HepG2 (cell line): ENCODE data around the gene RHOG. TPM values are rescaled to one million over a fixed set of nuclear protein-coding genes. Genes with fewer than 3 reads are reported as not detected.

ENCODE experiments used
- ATAC-seq: fragments of 200-7000 bp; cut with Tn5 transposase; 3 replicates; pipeline ENCODE4 v1.9.1; 2020; ENCODE audit warnings: mild to moderate bottlenecking, moderate library complexity
- BruUV-seq: library from RNA; stranded (reverse); fragments of 400-500 nt; replicated peaks from 2 replicates; lab custom pipeline; 2021; lab: Mats Ljungman, UMichigan
- CTCF ChIA-PET: fragments of 300-600 bp; formaldehyde crosslinking; extraction: SDS; loops from one replicate; lab custom pipeline; 2021; ENCODE audit warnings: low total read pairs, inconsistent platforms, low intra/inter-chr PET ratio; lab: Yijun Ruan, JAX
- POLR2A ChIA-PET: fragments of 350-600 bp; sonication (Branson Sonifier 250); formaldehyde crosslinking; loops from one replicate; lab custom pipeline; 2020; ENCODE audit warnings: antibody characterized with exemption, inconsistent platforms; lab: Yijun Ruan, JAX
- DNase-seq: peaks from one replicate; pipeline ENCODE4 v3.0.0-alpha.2; 2015; ENCODE audit warnings: low spot score
- FAIRE-seq: peaks from 3 replicates; lab custom pipeline; 2011; peaks lifted over from hg19 to GRCh38; lab: Jason Lieb, UNC
- H2AFZ ChIP-seq: one replicate; pipeline ENCODE4 v1.6.1; 2011; ENCODE audit warnings: low read length, inconsistent platforms
- H3K27ac ChIP-seq: fragments of 300-600 bp; 3 replicates; pipeline ENCODE4 v1.8.0; 2011; ENCODE audit warnings: mixed run types, mild to moderate bottlenecking, mixed read lengths, low read length, inconsistent platforms; ENCODE audit not compliant: insufficient read depth; ENCODE audit errors: extremely low read length
- H3K27me3 ChIP-seq, 2 experiments: fragments of 200-600 bp in 1 of 2; 2 replicates in 1 of 2; 3 replicates in 1 of 2; pipeline versions ENCODE4 v1.6.0 to v1.8.0; 2011; ENCODE audit warnings: low read length in 2 of 2, mild to moderate bottlenecking in 2 of 2, moderate library complexity in 2 of 2, inconsistent platforms in 1 of 2; ENCODE audit not compliant: insufficient read depth in 2 of 2, control insufficient read depth in 1 of 2
- H3K36me3 ChIP-seq, 2 experiments: fragments of 200-600 bp in 1 of 2; replicated peaks in 1 of 2; 2 replicates in 1 of 2; 3 replicates in 1 of 2; pipeline versions ENCODE4 v1.5.1 to v1.8.0; 2011; ENCODE audit warnings: low read length in 2 of 2, inconsistent platforms in 1 of 2; ENCODE audit not compliant: insufficient read depth in 2 of 2, control insufficient read depth in 1 of 2
- H3K4me1 ChIP-seq: 2 replicates; pipeline ENCODE4 v1.5.1; 2012; ENCODE audit warnings: low read length, inconsistent platforms; ENCODE audit not compliant: insufficient read depth
- H3K4me2 ChIP-seq: 2 replicates; pipeline ENCODE4 v1.6.0; 2011; ENCODE audit warnings: low read depth, low read length, inconsistent platforms
- H3K4me3 ChIP-seq, 3 experiments: fragments of 200-600 bp in 1 of 3; sonication (generic), shearing (Covaris generic) in 1 of 3; replicated peaks in 1 of 3; 2 replicates each; pipeline ENCODE4 v1.5.1; 2011 to 2016; ENCODE audit warnings: low read length in 3 of 3, inconsistent platforms in 2 of 3, low read depth in 2 of 3, mild to moderate bottlenecking in 2 of 3, control low read depth in 1 of 3, mixed read lengths in 1 of 3; ENCODE audit not compliant: insufficient read depth in 1 of 3
- H3K79me2 ChIP-seq: one replicate; pipeline ENCODE4 v1.6.1; 2011; ENCODE audit warnings: low read length, inconsistent platforms; ENCODE audit not compliant: insufficient read depth
- H3K9ac ChIP-seq: 2 replicates; pipeline ENCODE4 v1.6.0; 2011; ENCODE audit warnings: mild to moderate bottlenecking, low read depth, low read length, inconsistent platforms; ENCODE audit not compliant: insufficient read depth
- H3K9me3 ChIP-seq: 2 replicates; pipeline ENCODE4 v1.5.1; 2012; ENCODE audit warnings: mild to moderate bottlenecking, low read length
- H4K20me1 ChIP-seq: 2 replicates; pipeline ENCODE4 v1.6.0; 2011; ENCODE audit warnings: inconsistent platforms, mild to moderate bottlenecking, low read length, moderate library complexity; ENCODE audit not compliant: insufficient read depth
- ATF2 ChIP-seq: sonication (generic); formaldehyde crosslinking; IDR thresholded peaks from 2 replicates; pipeline ENCODE4 v1.4.0; 2020; ENCODE audit warnings: missing genetic modification reagents
- HBP1 ChIP-seq: IDR thresholded peaks from 2 replicates; pipeline ENCODE4 v1.6.1; 2016; ENCODE audit warnings: low read depth, control low read depth
- HMGXB3 ChIP-seq: sonication (generic); formaldehyde crosslinking; IDR thresholded peaks from 2 replicates; pipeline ENCODE4 v1.4.0; 2020; ENCODE audit warnings: missing genetic modification reagents, borderline replicate concordance
- MLXIP ChIP-seq: sonication (generic); formaldehyde crosslinking; IDR thresholded peaks from 2 replicates; pipeline ENCODE4 v1.9.0; 2021; ENCODE audit warnings: missing genetic modification reagents, borderline replicate concordance
- MXD1 ChIP-seq: sonication (generic); formaldehyde crosslinking; IDR thresholded peaks from 2 replicates; pipeline ENCODE4 v1.4.0; 2020; ENCODE audit warnings: mild to moderate bottlenecking, missing genetic modification reagents
- SOX13 ChIP-seq, 3 experiments: fragments of 450-650 bp in 1 of 3; sonication (generic) in 1 of 3; formaldehyde crosslinking in 1 of 3; IDR thresholded peaks in 2 of 3; conservative IDR thresholded peaks in 1 of 3; 2 replicates each; pipeline versions ENCODE4 v1.5.0 to v1.6.1; 2016 to 2020; ENCODE audit warnings: antibody characterized with exemption in 1 of 3, mild to moderate bottlenecking in 1 of 3, missing compliant biosample characterization in 1 of 3, missing genetic modification reagents in 1 of 3, moderate library complexity in 1 of 3
- ZBTB3 ChIP-seq: sonication (generic); formaldehyde crosslinking; IDR thresholded peaks from 2 replicates; pipeline ENCODE4 v1.4.0; 2020; ENCODE audit warnings: low read depth, mild to moderate bottlenecking, moderate library complexity, missing genetic modification reagents, borderline replicate concordance
- ZNF343 ChIP-seq: sonication (generic); formaldehyde crosslinking; IDR thresholded peaks from 2 replicates; pipeline ENCODE4 v1.4.0; 2020; ENCODE audit warnings: mild to moderate bottlenecking, missing genetic modification reagents
- ZNF570 ChIP-seq: sonication (generic); formaldehyde crosslinking; IDR thresholded peaks from 2 replicates; pipeline ENCODE4 v1.4.0; 2020; ENCODE audit warnings: mild to moderate bottlenecking, missing genetic modification reagents, borderline replicate concordance
- WGBS: methylation state at CpG from one replicate; pipeline ENCODE4 v1.1.6; 2017; ENCODE audit warnings: low lambda C conversion rate; 5-methylcytosine and 5-hydroxymethylcytosine counted together
- in situ Hi-C: cut with HindIII; loops from 2 replicates; pipeline ENCODE4 v1.10.0; 2017; ENCODE audit warnings: low pct_unique_long_range_greater_than_20kb; ENCODE audit not compliant: extremely low pct_ligation_motif_present
- intact Hi-C: fragments of 100-400 bp; cut with micrococcal nuclease; formaldehyde crosslinking; loops from one replicate; pipeline ENCODE4 v1.10.0; 2022; ENCODE audit not compliant: unreplicated experiment
- polyA plus RNA-seq, 8 experiments: library from polyadenylated mRNA; depleted of rRNA in 3 of 8; stranded (reverse) in 7 of 8; unstranded in 1 of 8; fragments of >200 nt; fragmentation: Illumina TruSeq in 4 of 8; extraction: Trizol in 4 of 8; gene quantifications; 2 replicates each; pipeline versions ENCODE4 v1.2.1 to v1.2.3, GENCODE V29; 2011 to 2016; ENCODE audit warnings: low read depth in 4 of 8, missing spikeins in 1 of 8, mixed read lengths in 1 of 8; ENCODE audit not compliant: insufficient read depth in 1 of 8
- total RNA-seq, 5 experiments: library from RNA; depleted of rRNA; stranded (reverse); fragments of >200 nt; fragmentation: Illumina TruSeq; extraction: Trizol; gene quantifications; 2 replicates each; pipeline ENCODE4 v1.2.3, GENCODE V29; 2016; ENCODE audit warnings: low read depth in 1 of 5

RHOG gene
- total and polyA plus RNA-seq, 2 of the 13 experiments (the other 11 are each of a cell fraction or from before 2014, with no cell fraction given), result 7.7 to 23.4 TPM

GRCh38 chr11:3797329-3798090 is 43.2 kb downstream of the RHOG start, which contains the start of gene NUP98:
Gene NUP98 (minus strand): TSS chr11:3797554. CDS start chr11:3782117, 15,437 bp downstream.
- Histone ChIP-seq H3K27me3 (no peaks in the 10 kb centered on the region; a peak in 1 of 5 replicates), H3K27ac (peak within 1 kb of the TSS; percentile 88), H3K4me2 (peak within 1 kb of the TSS; percentile 85), H3K79me2 (peaks cover 45% of the 10 kb centered on the region), H3K4me3 (peak within 1 kb of the TSS; percentile 87 to 98 (median 96)), H3K9ac (peak within 1 kb of the TSS; percentile 97), H3K36me3 (peaks cover 2 to 12% of the 10 kb centered on the region in 2 experiments; a peak in 4 of 5 replicates), H4K20me1 (peaks cover 18% of the 10 kb centered on the region), H3K9me3 (no peaks in the 10 kb centered on the region), H2AFZ (no peak within 1 kb of the TSS), H3K4me1 (peaks cover 39% of the 10 kb centered on the region)
- FAIRE-seq (peak; percentile 95), ATAC-seq (peak; percentile 92), DNase-seq (peak; percentile 99)
- no TSS peak for BruUV-seq
- under 1% methylated on average over 25 of the region's 86 CpGs for WGBS
- intact Hi-C loops, result no loop called here
- ChIA-PET CTCF (interaction anchor here (1.3 kb wide), 1 partner anchor 10 kb away, joined by 3 read pairs; the partner anchor contains the start of gene PGAP2), POLR2A (interaction anchor here (0.7 to 1.5 kb wide), 10 partner anchors 8 to 57 kb away, joined by 3 to 35 read pairs (median 4); partner anchors contain the start of genes PGAP2 and RHOG)
- in situ Hi-C loops, result no loop called here
- peak; percentile 87 for TF ChIP-seq ZNF343
- peak; percentile 79 for TF ChIP-seq ATF2 (CRISPR knock-in tag)
- TF ChIP-seq ZBTB3, result no peak
- peak; percentile 19; the same call in 1 of the 2 replicates for TF ChIP-seq HMGXB3 (CRISPR knock-in tag)
- peak; percentile 39; the same call in 1 of the 2 replicates for TF ChIP-seq HBP1 (CRISPR knock-in tag)
- peak; percentile 84; the same call in 1 of the 2 replicates for TF ChIP-seq MLXIP (CRISPR knock-in tag)
- TF ChIP-seq ZNF570 (CRISPR knock-in tag), result peak; percentile 60; the same call in 1 of the 2 replicates
- TF ChIP-seq SOX13 (IDR thresholded peaks at IDR 0.05), result no peak
- TF ChIP-seq SOX13 (CRISPR knock-in tag; conservative IDR thresholded peaks at IDR 0.05 in 1 of 2, IDR thresholded peaks at IDR 0.05 in 1 of 2), result 0 out of 4 replicates have a peak, but pooled peaks of 1 of the 2 experiments have one; percentile 13
- peak; percentile 87; the same call in 1 of the 2 replicates for TF ChIP-seq MXD1 (CRISPR knock-in tag)
